ENCODE results near the gene USP31.

The USP31 gene

DNA sequence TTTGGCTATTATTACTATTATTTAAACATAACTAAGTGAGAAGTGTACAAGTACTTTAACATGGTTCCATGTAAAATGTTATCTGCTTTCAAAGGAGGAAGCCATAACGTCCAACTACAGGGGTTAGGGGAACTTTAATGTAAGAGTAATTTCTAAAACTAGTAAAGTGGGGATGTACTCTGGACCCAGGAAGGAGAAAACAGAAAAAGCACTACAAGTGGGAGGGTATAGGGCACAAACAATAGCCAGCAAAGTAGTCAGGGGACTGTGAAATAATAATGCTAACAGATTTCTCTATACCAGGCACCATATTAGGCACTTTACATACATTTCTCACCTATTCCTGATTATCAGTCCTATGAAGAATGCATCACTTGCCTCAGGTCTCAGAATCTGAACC lies 19.6 kb downstream of the USP31 start:
- Mint-ChIP-seq H3K9me3 (no peaks in the 10 kb centered on the region), H3K4me3 (no peak overlapping the region), H3K27ac (no peak overlapping the region), H3K36me3 (no peaks in the 10 kb centered on the region), H3K4me1 (peaks cover 11% of the 10 kb centered on the region)
- no peak for DNase-seq (ENCODE audit: low spot score in 2 of 2)
- no peak for ATAC-seq

DNA sequence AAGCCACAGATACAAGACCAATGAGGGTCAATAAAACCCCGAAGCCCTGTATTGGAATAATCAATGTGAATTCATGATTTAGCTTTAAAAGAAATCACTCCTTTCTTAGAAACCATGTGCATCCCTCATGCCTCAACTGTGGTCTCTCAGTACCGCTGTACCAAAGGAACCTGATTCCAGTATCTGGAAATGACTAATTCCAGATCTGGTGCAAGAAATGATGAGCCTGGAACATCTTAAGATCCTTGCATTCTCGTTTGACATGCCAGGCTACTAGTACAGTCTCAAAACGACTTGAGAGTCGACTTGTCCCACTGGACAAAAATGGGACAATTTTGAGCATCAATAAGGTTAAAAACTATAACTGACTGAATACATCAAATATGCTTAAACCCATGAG lies 21.2 kb downstream of the USP31 start:
- Mint-ChIP-seq H3K9me3 (no peaks in the 10 kb centered on the region), H3K4me1 (peaks cover 8% of the 10 kb centered on the region), H3K27ac (no peak overlapping the region), H3K36me3 (no peaks in the 10 kb centered on the region), H3K4me3 (no peak overlapping the region)
- ATAC-seq: no peak
- no peak for DNase-seq (ENCODE audit: low spot score in 2 of 2)

DNA sequence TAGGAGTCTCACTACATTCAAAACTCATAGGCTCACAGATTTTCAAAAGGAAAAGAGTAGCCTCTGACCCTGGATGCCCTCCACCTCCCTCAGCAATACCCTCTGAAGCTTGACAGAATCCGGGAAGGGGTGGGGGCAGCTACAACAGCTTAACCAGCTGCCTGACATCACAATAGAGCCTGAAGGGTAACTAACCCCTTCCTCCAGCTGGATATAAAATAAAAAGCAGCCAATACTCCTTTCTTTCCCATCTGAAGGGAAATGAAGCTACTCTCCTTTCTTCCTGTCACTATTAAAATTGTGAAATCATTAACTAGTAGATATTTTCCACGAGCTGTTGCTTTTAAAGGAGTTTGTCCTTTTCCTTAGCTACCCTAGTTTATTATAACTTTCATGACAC lies 24.0 kb downstream of the USP31 start:
- Mint-ChIP-seq H3K27ac (no peak overlapping the region), H3K4me1 (peaks cover 20% of the 10 kb centered on the region), H3K4me3 (no peak overlapping the region), H3K9me3 (no peaks in the 10 kb centered on the region), H3K36me3 (no peaks in the 10 kb centered on the region)
- DNase-seq (ENCODE audit: low spot score in 2 of 2): no peak
- no peak for ATAC-seq

DNA sequence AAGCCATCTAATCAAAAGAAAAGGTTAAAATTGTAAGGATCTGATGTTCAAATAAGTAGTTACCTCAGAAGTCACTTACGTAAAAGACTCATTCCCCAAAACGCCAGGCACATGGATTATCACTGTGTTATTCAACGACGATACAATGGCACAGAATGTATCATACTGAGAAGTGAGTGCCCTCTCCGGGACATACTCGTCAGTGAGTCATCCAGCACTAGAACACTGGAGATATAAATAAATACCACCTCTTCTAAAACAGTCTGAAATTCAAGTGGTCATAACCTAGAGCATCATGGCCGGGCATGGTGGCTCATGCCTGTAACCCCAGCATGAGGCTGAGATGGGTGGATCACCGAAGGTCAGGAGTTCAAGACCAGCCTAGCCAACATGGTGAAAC lies 24.9 kb downstream of the USP31 start:
- no peak overlapping the region for H3K27ac Mint-ChIP-seq
- DNase-seq (ENCODE audit: low spot score in 2 of 2) (no peak), ATAC-seq (peak; percentile 91)
- peaks cover 25% of the 10 kb centered on the region for H3K4me1 Mint-ChIP-seq
- no peak overlapping the region for H3K4me3 Mint-ChIP-seq
- no peaks in the 10 kb centered on the region for H3K9me3 Mint-ChIP-seq
- no peaks in the 10 kb centered on the region for H3K36me3 Mint-ChIP-seq

DNA sequence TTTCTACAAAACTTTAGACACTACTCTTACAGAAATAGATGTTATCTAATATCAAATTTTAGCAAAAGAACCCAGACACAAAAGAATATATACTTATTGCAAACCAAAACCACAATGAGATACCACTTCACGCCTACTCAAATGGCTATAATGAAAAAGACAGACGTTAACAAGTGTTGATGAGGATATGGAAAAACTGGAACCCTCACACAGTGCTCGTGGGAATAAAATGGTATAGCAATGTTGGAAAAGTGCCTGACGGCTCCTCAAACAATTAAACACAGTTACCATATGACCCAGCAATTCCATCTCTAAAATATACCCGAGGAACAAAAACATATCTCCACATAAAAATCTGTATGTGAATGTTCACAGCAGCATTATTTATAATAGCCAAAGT lies 27.1 kb downstream of the USP31 start:
- Mint-ChIP-seq H3K36me3 (no peaks in the 10 kb centered on the region), H3K4me3 (no peak overlapping the region), H3K4me1 (peaks cover 25% of the 10 kb centered on the region), H3K27ac (no peak overlapping the region), H3K9me3 (no peaks in the 10 kb centered on the region)
- DNase-seq (ENCODE audit: low spot score in 2 of 2) (no peak), ATAC-seq (no peak)

DNA sequence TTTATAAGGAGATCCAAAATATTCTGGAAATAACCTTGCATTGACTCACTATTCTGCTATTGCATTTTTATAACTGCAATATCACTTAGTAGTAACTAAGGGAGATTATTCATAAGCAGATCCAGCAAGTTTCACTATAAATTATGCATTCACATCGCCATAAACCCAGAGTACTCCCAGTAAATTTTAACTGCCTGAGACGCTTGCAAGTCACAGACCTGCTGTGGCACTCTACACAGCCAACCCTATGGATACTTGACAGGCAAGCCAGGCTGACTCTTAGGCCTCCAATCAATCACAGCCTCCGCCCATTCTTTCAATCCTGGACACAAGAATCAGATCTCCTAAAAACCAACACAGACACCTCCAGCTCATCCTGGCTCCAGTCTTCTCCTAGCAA lies 28.2 kb downstream of the USP31 start:
- Mint-ChIP-seq H3K27ac (no peak overlapping the region), H3K9me3 (no peaks in the 10 kb centered on the region), H3K36me3 (no peaks in the 10 kb centered on the region), H3K4me3 (no peak overlapping the region), H3K4me1 (peaks cover 25% of the 10 kb centered on the region)
- no peak for ATAC-seq
- DNase-seq (ENCODE audit: low spot score in 2 of 2): no peak

DNA sequence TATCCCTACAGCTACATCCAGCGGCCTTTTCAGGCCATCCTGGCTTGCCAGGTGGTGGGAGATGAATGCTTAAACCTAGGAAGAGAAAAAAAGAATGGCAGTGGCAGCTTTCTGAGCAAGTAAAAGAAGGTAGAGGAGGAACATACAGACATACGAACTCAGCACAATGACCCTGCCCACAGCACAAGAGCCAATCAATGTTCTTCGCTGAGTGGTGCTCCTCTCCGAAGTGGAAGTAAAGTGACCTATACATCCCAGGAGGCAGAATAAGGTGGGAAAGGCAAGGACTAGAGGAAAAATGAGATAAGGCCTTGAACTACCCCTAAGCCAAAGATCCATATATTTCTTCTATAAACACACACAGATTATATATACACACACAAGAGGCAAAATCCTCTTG lies 28.7 kb downstream of the USP31 start:
- Mint-ChIP-seq H3K4me3 (no peak overlapping the region), H3K27ac (no peak overlapping the region), H3K9me3 (no peaks in the 10 kb centered on the region), H3K4me1 (peaks cover 25% of the 10 kb centered on the region), H3K36me3 (no peaks in the 10 kb centered on the region)
- DNase-seq (ENCODE audit: low spot score in 2 of 2) (no peak), ATAC-seq (no peak)

DNA sequence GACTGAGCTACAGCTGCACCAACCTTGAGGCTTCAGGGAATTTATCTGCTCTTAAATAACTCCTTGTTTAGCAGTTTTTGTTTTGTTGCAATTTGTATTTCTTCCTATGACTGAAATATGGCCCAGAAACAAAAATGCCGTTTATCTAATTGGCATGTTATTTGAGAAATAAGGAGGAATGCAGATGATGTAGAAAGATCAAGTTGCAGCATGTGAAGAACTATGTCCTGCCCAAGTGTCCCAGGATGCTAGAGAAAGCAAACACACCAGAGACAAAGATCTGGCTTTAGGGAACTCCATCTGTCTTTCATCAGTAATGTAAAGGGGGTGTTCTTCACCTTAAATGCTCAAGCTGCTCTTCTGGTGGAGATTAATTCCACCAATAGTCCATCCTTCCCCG lies 29.7 kb downstream of the USP31 start:
- Mint-ChIP-seq H3K36me3 (no peaks in the 10 kb centered on the region), H3K27ac (no peak overlapping the region), H3K4me1 (peaks cover 25% of the 10 kb centered on the region), H3K9me3 (no peaks in the 10 kb centered on the region), H3K4me3 (no peak overlapping the region)
- no peak for ATAC-seq
- DNase-seq (ENCODE audit: low spot score in 2 of 2): no peak

DNA sequence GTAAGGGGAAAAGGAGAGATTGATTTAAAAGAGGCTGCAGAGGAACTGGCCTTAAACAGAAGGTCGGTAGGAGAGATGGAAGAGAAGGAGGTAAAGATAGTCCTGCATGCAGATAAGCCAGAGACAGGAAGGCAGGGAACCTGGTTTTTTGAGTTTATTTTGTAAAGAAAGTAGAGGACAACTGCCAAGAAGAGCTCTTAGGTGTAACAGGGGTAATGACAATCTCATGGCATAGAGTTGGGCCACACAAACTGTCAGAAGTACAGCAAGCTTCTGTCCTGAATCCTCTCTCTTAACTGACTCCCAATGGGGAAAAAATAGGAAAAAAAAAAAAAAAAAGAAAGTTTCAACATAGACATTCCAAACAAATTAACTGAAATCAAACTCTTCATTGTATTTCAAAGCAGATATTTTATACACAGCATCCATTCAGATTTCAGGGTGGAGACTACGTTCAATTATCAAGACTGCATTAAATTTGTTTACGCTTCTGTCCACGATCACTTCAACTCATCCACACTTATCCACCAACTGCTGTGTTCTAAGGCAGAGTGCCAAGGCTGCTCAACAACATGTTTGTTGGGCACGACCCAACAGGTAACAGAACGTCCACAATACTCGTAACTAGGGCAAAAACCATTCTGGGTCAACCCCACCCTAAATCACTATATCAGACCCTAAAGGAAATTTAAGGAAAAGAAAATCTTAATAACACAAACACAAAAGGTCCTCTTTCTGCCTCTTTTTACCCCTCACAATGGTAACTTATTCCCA lies 34.9 kb downstream of the USP31 start:
- H3K4me3 Mint-ChIP-seq: no peak overlapping the region
- peaks cover 12% of the 10 kb centered on the region for H3K4me1 Mint-ChIP-seq
- H3K36me3 Mint-ChIP-seq: no peaks in the 10 kb centered on the region
- H3K27ac Mint-ChIP-seq: no peak overlapping the region
- ATAC-seq (no peak), DNase-seq (ENCODE audit: low spot score in 2 of 2) (no peak)
- no peaks in the 10 kb centered on the region for H3K9me3 Mint-ChIP-seq

DNA sequence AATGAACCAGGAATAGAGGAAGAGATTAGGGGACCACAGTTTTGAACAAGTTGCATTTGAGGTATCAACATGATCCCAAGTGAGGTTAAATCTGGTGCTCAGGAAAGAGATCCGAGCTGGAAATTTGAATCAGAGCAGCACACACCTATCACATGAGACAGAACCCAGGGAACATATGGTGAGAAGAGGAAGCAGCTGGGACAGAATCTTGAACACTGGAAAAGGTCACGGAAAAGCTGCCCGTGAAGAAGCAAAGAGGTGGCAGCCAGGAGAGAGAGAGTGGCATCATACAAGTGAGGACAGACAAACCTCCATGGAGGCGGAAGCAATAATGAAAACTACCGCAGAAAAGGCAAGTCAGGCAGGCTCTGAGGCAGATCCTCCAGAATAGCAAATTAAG lies 36.1 kb downstream of the USP31 start:
- no peak overlapping the region for H3K4me3 Mint-ChIP-seq
- DNase-seq (ENCODE audit: low spot score in 2 of 2) (no peak), ATAC-seq (no peak)
- no peaks in the 10 kb centered on the region for H3K9me3 Mint-ChIP-seq
- H3K4me1 Mint-ChIP-seq: peaks cover 12% of the 10 kb centered on the region
- no peak overlapping the region for H3K27ac Mint-ChIP-seq
- no peaks in the 10 kb centered on the region for H3K36me3 Mint-ChIP-seq

DNA sequence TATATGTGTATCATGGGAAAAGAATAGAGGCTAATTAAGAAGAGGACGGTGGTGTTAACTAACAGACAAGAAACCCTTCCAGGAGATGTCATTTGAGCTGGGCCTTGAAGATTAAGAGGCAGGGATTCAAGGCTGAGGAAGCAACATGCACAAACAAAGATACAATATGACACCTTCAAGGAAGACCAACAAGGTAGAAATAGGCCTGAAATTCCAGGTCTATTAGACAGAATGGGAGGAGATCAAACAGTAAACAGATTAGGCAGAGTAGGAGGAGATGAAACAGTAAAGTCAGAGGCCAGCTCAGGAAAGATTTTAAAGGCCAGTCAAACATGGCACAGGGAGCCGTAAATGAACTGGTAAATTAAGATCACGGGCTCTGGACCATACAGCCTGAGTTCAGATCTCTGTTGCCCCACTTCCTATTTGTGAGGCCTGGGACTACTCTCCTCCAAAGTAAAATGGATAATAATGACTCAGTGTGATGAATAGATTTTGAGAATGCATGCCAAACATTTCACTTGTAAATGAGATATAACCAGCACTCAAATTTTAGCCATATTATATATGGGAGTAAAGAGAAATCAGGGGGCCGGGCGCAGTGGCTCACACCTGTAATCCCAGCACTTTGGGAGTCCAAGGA lies 38.9 kb downstream of the USP31 start:
- no peak for DNase-seq (ENCODE audit: low spot score in 2 of 2)
- Mint-ChIP-seq H3K27ac (no peak overlapping the region), H3K9me3 (no peaks in the 10 kb centered on the region), H3K36me3 (no peaks in the 10 kb centered on the region), H3K4me1 (peaks cover 12% of the 10 kb centered on the region), H3K4me3 (no peak overlapping the region)
- no peak for ATAC-seq

DNA sequence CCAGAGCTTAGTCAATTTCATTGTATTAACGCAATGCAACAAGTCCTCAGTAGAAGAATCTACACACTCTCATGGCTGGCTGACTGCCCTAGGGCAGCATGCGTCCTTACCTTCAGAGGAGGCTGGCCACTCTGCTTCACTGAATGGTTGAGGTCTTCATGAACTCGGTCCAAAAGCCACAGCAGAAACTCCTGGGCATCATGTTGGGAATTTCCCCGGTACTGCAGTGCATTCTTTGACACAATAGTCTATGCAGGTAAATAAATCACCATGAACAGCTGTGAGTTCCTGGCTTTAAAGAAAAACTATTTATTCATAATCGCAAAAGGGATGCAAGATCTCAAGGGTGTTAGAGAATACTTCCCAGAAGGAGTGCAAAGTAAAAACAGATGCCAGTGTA lies 41.3 kb downstream of the USP31 start:
- ATAC-seq (no peak), DNase-seq (ENCODE audit: low spot score in 2 of 2) (no peak)
- H3K4me1 Mint-ChIP-seq: peaks cover under 1% of the 10 kb centered on the region
- no peaks in the 10 kb centered on the region for H3K36me3 Mint-ChIP-seq
- no peak overlapping the region for H3K4me3 Mint-ChIP-seq
- no peaks in the 10 kb centered on the region for H3K9me3 Mint-ChIP-seq
- H3K27ac Mint-ChIP-seq: no peak overlapping the region

DNA sequence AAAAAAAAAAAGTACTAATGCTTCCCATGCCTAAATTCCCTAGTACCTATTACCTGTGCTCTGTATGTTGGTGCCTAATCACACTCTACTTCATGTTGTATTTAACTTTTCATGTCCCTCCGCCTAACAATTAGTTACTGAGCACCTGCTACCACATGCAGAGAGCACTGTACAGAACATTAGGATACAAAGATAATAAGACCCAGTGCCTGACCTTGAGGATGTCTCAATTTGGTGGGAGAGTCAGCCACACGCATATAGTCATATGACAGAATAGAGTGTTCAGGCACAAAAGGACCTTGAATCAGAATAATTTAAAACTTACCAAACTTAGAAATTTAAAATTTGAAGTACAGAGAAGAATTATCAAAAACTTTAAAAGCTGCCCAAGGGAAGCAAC lies 42.1 kb downstream of the USP31 start:
- Mint-ChIP-seq H3K36me3 (no peaks in the 10 kb centered on the region), H3K9me3 (no peaks in the 10 kb centered on the region), H3K27ac (no peak overlapping the region), H3K4me1 (no peaks in the 10 kb centered on the region), H3K4me3 (no peak overlapping the region)
- ATAC-seq (no peak), DNase-seq (ENCODE audit: low spot score in 2 of 2) (no peak)

DNA sequence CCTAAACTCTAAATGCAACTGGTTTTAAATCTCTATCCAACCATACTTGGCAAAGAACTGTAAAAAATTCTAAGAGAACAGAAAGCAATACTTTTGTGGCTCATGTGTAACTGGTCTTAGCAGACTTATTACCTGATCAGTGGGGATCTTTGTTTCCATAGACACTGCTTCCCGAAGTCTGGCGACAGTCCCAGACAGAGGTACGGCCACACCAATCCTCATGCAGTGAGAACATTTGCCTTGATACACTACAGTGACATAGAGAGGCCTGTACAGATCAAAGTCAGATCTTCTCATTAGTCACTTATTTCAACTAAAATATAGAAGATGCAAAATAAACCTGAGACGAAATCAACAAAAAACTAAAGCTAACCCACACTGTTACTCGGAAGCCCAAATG lies 43.9 kb downstream of the USP31 start:
- H3K4me1 Mint-ChIP-seq: no peaks in the 10 kb centered on the region
- DNase-seq (ENCODE audit: low spot score in 2 of 2): no peak
- ATAC-seq: no peak
- no peak overlapping the region for H3K4me3 Mint-ChIP-seq
- no peaks in the 10 kb centered on the region for H3K36me3 Mint-ChIP-seq
- H3K27ac Mint-ChIP-seq: no peak overlapping the region
- no peaks in the 10 kb centered on the region for H3K9me3 Mint-ChIP-seq

DNA sequence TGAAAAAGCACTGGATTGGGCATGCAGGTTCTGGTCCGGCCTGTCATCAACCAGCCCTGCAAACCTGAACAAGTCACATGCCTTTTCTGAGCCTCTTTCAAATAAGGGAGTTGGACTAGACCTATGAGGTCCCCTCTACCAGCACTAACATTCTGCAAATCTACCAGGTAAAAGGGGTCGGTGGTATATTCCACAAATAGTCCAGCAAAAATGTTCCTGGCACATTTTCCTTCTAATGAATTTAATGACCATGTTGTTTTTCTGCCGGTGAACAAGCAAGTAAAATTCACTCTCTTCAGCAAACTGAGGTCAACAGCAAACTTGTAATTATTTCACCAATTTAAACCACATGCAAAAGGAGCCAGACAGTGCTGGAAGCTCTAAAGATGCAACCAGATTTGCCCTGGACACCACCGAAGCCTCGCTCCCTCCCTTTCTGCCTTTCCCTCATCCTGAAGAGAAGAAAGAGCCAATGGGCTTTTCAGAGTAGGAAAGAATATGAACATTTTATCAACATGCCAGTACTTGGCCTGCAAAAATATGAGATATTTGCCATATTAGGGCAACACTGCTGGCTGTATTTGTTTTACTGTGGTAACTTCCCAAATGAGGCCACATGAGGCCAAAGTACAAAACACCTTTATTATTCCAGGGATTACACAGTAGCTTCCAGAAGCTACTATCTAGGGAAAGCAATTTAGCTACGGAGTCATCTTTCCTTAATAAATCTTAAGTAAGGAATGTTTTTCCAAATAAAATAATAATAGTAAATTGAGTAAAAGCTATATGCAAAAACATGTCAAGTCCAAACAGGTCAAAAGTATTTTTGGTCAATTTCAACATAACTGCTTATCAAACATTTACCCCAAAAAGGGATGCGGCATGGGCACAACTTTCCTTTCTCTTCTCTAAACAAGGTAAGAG lies 45.0 kb downstream of the USP31 start:
- H3K4me3 Mint-ChIP-seq: no peak overlapping the region
- no peak overlapping the region for H3K27ac Mint-ChIP-seq
- H3K4me1 Mint-ChIP-seq: no peaks in the 10 kb centered on the region
- DNase-seq (ENCODE audit: low spot score in 2 of 2) (no peak), ATAC-seq (no peak)
- H3K9me3 Mint-ChIP-seq: no peaks in the 10 kb centered on the region
- no peaks in the 10 kb centered on the region for H3K36me3 Mint-ChIP-seq

DNA sequence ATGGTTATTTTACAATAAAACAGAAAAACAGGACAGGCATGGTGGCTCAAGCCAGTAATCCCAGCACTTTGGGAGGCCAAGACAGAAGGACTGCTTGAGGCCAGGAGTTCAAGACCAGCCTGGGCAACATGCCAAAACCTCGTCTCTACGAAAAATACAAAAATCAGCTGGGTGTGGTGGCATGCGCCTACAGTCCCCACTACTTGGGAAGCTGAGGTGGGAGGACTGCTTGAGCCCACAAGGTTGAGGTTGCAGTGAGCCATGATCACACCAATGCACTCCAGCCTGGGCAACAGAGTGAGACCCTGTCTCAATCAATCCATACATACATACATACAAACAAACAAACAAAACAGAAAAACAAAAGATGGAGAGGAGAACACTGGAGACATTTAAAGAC lies 45.6 kb downstream of the USP31 start:
- H3K4me1 Mint-ChIP-seq: no peaks in the 10 kb centered on the region
- H3K4me3 Mint-ChIP-seq: no peak overlapping the region
- no peak overlapping the region for H3K27ac Mint-ChIP-seq
- no peaks in the 10 kb centered on the region for H3K36me3 Mint-ChIP-seq
- DNase-seq (ENCODE audit: low spot score in 2 of 2) (no peak), ATAC-seq (no peak)
- H3K9me3 Mint-ChIP-seq: no peaks in the 10 kb centered on the region

Data from stimulated activated effector memory CD8-positive, alpha-beta T cell treated with anti-CD3 and anti-CD28 coated beads, Interleukin-12 subunit alpha, Interleukin-12 subunit beta, amount 100 ng/mL, for 72 hours (primary cell).